WTC11 (cell line): ENCODE data around the gene CLMN.

Experiments
- USF2 ChIP-seq: sonication (generic); formaldehyde crosslinking; IDR thresholded peaks from 2 replicates; pipeline ENCODE4 v1.8.1; 2023; ENCODE audit warnings: mild to moderate bottlenecking, missing genetic modification reagents, moderate library complexity
- TF ChIP-seq, protein P1 (sequence below): fragments of 250-450 bp; sonication (Bioruptor Pico); IDR thresholded peaks from 2 replicates; pipeline ENCODE4 v1.9.0; 2021; ENCODE audit warnings: mild to moderate bottlenecking
- TF ChIP-seq, protein P2 (sequence below): sonication (generic); formaldehyde crosslinking; IDR thresholded peaks from 2 replicates; pipeline ENCODE4 v1.8.0; 2022; ENCODE audit warnings: missing genetic modification reagents

DNA sequence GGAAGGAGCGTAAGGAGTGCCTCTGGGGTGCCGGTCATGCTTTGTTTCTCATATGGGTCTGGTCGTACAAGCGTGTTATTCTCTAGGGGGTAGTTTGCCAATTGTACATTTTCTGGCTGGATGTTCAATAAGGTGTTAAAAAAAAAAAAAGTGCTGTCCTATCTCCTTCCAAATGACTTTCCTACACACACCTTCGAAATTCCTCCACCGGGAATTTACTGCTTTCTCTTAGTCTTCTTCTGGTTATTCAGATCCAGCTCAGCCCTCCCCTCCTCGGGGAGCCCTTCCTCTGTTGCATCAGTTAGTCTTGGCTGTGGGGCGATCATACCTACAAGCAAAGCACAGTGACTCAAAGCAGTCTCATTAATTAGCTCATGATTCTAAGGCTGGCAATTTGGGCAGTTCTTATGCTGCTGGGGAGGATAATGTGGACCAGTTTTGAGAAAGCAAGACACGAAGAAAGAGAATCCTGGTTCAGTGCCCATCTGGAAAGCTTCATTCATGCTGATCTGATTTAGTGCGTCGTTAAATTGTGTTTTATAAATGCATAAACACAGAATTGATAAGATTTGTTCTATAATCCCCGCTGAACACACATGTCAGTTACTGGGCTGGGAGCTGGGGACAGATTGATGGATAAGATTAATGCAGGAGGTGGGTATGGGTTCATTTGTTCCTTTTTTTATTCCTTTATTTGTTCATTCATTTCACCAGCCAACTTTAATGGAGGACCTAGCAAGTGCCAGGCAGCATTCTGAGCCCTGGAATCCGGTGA is 9.2 kb upstream of the CLMN start:
- TF ChIP-seq, protein P1, sequence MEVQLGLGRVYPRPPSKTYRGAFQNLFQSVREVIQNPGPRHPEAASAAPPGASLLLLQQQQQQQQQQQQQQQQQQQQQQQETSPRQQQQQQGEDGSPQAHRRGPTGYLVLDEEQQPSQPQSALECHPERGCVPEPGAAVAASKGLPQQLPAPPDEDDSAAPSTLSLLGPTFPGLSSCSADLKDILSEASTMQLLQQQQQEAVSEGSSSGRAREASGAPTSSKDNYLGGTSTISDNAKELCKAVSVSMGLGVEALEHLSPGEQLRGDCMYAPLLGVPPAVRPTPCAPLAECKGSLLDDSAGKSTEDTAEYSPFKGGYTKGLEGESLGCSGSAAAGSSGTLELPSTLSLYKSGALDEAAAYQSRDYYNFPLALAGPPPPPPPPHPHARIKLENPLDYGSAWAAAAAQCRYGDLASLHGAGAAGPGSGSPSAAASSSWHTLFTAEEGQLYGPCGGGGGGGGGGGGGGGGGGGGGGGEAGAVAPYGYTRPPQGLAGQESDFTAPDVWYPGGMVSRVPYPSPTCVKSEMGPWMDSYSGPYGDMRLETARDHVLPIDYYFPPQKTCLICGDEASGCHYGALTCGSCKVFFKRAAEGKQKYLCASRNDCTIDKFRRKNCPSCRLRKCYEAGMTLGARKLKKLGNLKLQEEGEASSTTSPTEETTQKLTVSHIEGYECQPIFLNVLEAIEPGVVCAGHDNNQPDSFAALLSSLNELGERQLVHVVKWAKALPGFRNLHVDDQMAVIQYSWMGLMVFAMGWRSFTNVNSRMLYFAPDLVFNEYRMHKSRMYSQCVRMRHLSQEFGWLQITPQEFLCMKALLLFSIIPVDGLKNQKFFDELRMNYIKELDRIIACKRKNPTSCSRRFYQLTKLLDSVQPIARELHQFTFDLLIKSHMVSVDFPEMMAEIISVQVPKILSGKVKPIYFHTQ (CRISPR knock-in tag), result no peak
- TF ChIP-seq USF2 (CRISPR knock-in tag), result no peak
- TF ChIP-seq, protein P2, sequence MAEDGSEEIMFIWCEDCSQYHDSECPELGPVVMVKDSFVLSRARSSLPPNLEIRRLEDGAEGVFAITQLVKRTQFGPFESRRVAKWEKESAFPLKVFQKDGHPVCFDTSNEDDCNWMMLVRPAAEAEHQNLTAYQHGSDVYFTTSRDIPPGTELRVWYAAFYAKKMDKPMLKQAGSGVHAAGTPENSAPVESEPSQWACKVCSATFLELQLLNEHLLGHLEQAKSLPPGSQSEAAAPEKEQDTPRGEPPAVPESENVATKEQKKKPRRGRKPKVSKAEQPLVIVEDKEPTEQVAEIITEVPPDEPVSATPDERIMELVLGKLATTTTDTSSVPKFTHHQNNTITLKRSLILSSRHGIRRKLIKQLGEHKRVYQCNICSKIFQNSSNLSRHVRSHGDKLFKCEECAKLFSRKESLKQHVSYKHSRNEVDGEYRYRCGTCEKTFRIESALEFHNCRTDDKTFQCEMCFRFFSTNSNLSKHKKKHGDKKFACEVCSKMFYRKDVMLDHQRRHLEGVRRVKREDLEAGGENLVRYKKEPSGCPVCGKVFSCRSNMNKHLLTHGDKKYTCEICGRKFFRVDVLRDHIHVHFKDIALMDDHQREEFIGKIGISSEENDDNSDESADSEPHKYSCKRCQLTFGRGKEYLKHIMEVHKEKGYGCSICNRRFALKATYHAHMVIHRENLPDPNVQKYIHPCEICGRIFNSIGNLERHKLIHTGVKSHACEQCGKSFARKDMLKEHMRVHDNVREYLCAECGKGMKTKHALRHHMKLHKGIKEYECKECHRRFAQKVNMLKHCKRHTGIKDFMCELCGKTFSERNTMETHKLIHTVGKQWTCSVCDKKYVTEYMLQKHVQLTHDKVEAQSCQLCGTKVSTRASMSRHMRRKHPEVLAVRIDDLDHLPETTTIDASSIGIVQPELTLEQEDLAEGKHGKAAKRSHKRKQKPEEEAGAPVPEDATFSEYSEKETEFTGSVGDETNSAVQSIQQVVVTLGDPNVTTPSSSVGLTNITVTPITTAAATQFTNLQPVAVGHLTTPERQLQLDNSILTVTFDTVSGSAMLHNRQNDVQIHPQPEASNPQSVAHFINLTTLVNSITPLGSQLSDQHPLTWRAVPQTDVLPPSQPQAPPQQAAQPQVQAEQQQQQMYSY (CRISPR knock-in tag), result no peak
